Stimulated activated CD4-positive, alpha-beta T cell treated with anti-CD3 and anti-CD28 coated beads, Interleukin-1b, Interleukin-23, amount 100 ng/mL, for 48 hours (primary cell): ENCODE results near the gene MBOAT7.
"Not testable (repeated sequence)": the region's sequence is repeated elsewhere in the genome, so short reads cannot be mapped to it uniquely, and the experiment has no call there.

Experiments used
- DNase-seq: peaks from one replicate; pipeline ENCODE4 v3.0.0-alpha.2; 2020

MBOAT7 gene

GRCh38 chr19:54189145-54189734, at the start of gene MBOAT7:
MBOAT7 (minus strand) TSS chr19:54189580; CDS start chr19:54188508, 1,072 bp downstream.
- no peak for DNase-seq

- DNase-seq = no peak
Measured at GRCh38 chr19:54233941-54234340, 44.6 kb upstream of the MBOAT7 start.

- peak; percentile 81 for DNase-seq
Measured at GRCh38 chr19:54231077-54231931, 41.9 kb upstream of the MBOAT7 start.

GRCh38 chr19:54230031-54230430, 40.7 kb upstream of the MBOAT7 start:
- no peak for DNase-seq

- DNase-seq = no peak
Measured at GRCh38 chr19:54229146-54229545, 39.8 kb upstream of the MBOAT7 start.

- DNase-seq = not testable (repeated sequence)
Measured at GRCh38 chr19:54224619-54225018, 35.2 kb upstream of the MBOAT7 start.

- DNase-seq = not testable (repeated sequence)
Measured at GRCh38 chr19:54223937-54224281, 34.5 kb upstream of the MBOAT7 start.

GRCh38 chr19:54223277-54223936, 34.0 kb upstream of the MBOAT7 start:
- not testable (repeated sequence) for DNase-seq

GRCh38 chr19:54222474-54223276, 33.3 kb upstream of the MBOAT7 start, which contains the start of gene LILRB3:
LILRB3 (minus strand) TSS chr19:54223007; CDS start chr19:54222976, 31 bp downstream.
- DNase-seq = not testable (repeated sequence)

- DNase-seq = not testable (repeated sequence)
Measured at GRCh38 chr19:54221947-54222346, 32.6 kb upstream of the MBOAT7 start.

- DNase-seq = not testable (repeated sequence)
Measured at GRCh38 chr19:54219702-54220101, 30.3 kb upstream of the MBOAT7 start.

- DNase-seq = no peak
Measured at GRCh38 chr19:54218960-54219661, 29.7 kb upstream of the MBOAT7 start.

- DNase-seq = no peak
Measured at GRCh38 chr19:54218259-54218658, 28.9 kb upstream of the MBOAT7 start.

GRCh38 chr19:54217517-54218247, 28.3 kb upstream of the MBOAT7 start:
- not testable (repeated sequence) for DNase-seq

GRCh38 chr19:54216869-54217268, 27.5 kb upstream of the MBOAT7 start:
- no peak for DNase-seq

- not testable (repeated sequence) for DNase-seq
Measured at GRCh38 chr19:54214734-54215133, 25.4 kb upstream of the MBOAT7 start.

- DNase-seq = not testable (repeated sequence)
Measured at GRCh38 chr19:54214217-54214616, 24.8 kb upstream of the MBOAT7 start.

GRCh38 chr19:54211235-54211634, 21.9 kb upstream of the MBOAT7 start:
- no peak for DNase-seq

- DNase-seq = no peak
Measured at GRCh38 chr19:54209811-54210494, 20.6 kb upstream of the MBOAT7 start.

GRCh38 chr19:54209058-54209810, 19.9 kb upstream of the MBOAT7 start:
- DNase-seq = peak; percentile 20
